Activated CD8-positive, alpha-beta memory T cell treated with anti-CD3 and anti-CD28 coated beads, Interleukin-2, amount 50 U/mL, for 24 hours (primary cell): ENCODE results near the gene MRPL4.

Source experiments
- DNase-seq: peaks from one replicate; pipeline ENCODE4 v3.0.0-alpha.2; 2020; ENCODE audit errors: extremely low read depth

MRPL4 gene

DNA sequence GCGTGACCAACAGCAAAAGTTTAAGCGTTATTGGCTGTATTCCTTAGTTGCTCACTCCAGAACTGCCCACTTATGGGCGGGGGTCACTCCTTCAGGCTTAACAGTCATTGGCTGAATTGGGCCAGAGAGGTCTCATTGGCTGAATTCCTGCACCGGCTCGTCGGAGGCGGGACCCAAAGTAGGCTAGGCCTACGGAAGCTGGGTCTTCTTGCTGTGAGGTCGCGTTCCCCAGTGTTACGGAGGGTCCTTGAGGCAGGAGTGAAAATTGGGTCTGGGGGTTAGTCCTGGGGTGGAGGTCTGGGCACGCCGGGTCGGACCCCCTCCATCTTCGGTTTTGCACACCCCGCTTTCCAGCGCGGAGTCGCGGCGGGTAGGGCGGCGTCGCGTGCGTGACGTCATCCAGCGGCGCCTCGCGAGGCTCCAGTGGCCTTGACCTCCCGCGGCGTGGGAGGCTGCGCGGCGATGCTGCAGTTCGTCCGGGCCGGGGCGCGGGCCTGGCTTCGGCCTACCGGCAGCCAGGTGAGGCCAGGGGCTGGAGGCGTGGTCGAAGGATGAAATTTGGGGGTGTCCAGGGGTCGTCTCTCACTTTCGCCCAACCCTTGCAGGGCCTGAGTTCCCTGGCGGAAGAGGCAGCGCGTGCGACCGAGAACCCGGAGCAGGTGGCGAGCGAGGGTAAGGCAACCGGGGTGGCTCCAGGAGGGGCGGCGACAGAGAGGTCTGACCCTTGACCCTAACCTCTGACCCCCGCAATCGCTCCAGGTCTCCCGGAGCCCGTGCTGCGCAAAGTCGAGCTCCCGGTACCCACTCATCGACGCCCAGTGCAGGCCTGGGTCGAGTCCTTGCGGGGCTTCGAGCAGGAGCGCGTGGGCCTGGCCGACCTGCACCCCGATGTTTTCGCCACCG, at the start of gene MRPL4:
Gene MRPL4, plus strand, starts transcription at position 423 of the 903 bp plus-strand sequence. Its CDS starts 40 bp downstream, at position 463.
- peak; percentile 93 for DNase-seq

DNA sequence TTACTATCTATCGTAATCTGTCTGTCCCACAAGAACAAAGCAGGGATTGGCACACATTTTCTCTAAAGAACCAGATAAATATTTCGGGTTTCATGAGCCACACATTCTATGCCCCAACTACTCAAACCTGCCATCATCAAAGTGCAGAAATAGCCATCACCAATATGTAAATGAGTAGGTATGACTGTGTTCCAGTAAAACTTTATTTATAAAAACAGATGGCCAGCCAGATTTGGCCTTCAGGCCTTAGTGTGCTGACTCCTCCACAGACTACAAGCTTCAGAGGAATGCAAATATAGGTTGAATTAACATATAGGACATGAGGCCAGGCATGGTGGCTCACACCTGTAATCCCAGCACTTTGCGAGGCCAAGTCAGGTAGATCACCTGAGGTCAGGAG, 48.3 kb upstream of the MRPL4 start:
- DNase-seq: no peak

DNA sequence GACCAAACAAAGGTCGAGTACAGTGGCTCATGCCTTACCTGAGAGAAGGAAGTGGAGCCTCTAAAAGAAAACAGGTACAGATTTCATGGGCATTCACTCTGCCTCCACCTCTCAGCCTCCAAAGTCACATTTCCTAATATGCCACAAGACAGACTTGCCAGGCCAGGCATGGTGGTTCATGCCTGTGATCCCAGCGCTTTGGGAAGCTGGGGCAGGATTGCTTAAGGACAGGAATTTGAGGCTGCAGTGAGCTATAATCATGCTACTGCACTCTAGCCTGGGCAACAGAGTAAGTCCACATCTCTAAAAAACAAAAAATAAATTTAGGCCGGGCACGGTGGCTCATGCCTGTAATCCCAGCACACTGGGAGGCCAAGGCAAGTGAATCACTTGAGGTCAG, 46.4 kb upstream of the MRPL4 start:
- DNase-seq: no peak

DNA sequence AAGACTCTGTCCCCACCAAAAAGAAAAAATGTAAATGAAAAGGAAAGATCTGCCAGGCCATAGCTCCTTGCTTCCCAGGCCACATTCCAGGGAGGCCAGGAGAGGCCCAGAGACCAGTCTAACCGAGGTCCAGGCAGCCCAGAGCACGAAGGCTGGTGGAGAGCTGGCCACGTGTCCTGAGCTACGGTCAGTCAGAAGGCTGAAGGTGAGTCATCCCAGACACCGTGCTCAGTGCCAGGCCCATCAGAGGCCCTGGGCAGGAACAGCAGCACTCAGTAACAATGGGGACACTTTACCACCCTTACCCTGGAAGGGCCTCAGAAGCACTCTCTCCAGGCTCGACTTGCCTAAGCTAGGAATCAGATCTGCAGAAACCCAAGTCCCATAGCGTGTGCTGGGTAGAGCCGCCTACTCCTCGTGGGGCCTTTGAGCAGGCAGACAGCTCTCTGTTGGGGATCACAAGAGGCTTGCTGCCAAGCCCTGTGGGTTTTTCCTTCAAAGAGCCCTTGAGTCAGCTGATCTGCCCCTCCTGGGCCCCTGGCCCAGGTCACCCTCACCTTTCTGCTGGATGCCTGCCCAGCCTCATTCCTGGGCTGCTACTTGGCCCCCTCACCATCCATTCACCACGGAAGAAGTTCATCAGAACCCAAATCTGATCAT, 45.7 kb upstream of the MRPL4 start:
- no peak for DNase-seq

DNA sequence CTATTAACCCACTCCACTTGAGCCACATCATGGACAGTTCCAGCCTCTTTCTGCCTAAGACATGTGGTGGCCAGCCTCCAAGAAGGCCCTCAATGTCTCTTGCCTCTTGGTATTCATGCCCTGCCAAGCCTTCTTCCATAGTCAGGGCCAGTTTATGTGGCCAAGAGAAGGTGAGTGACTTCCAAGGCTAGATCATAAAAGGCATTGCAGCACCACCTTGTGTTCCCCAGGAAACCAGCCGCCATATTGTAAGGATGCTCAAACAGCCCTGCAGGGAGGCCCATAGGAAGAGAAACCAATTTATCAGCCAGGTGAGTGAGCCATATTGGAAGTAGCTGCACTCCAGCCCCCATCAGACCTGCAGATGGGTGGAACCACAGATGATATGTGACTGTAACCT, 45.0 kb upstream of the MRPL4 start:
- DNase-seq: no peak

DNA sequence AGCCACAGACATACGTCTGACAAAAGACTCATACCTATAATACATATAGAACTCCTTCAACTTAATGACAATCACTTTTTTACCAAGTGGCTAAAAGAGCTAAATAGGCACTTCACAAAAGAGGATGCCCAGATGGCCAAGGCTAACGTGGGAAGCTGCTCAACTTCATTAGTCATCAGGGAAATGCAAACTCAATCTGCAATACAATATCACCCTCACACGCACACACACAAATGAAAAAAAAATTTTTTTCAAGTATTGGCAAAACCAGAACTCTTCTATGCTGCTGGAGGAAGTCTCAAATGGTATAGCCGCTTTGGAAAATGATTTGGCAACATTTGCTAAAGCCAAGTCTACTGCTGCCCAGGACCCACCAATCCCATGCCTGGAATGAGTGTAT, 42.7 kb upstream of the MRPL4 start:
- no peak for DNase-seq

DNA sequence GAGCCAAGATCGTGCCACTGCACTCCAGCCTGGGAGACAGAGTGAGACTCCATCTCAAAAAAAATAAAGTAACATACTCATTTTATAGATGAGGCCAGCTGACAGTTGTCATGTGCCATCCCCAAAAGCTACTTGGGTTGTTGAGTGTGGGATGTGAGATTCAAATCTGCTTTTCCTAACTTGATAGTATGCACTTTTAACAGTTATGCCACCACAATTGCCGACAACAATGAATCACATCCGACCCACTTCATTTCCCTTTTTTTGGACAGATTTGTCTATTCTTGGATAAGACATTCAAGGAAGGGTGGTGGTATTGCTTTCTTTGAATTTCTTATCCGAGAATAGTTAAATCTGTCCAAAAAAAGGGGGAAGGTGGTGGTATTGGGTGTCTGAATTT, 41.0 kb upstream of the MRPL4 start:
- DNase-seq: no peak

DNA sequence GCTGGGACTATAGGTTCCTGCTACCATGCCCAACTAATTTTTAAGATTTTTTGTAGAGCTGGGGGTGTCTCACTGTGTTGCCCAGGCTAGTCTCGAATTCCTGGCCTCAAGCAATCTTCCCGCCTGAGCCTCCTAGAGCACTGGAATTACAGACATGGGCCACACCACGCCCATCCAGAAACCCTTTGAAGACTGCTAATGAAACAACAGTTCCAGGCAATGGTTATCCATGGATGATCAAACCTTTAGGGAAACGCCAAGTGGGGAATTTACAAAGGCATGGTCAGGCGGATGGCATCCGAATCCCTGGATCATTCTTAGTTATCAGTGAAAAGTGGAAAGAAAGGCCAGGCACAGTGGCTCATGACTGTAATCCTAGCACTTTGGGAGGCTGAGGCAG, 40.3 kb upstream of the MRPL4 start:
- DNase-seq: no peak

DNA sequence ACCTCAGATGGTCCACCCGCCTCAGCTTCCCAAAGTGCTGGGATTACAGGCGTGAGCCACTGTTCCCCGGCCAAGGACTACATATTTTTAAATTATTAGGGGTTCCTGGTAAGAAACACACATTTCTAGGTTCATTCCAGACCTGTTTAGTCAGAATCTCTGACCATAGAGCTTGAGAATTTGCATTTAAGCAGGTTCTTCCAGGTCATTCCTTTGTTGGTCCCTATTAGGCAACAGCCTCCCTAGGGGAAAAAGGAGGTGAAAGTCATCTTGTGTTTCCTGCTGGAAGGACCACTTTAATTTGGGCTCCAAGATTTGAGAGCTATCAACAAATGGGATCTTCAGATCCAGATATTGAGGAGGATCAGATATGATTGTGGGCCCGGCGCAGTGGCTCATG, 37.2 kb upstream of the MRPL4 start:
- DNase-seq: no peak

DNA sequence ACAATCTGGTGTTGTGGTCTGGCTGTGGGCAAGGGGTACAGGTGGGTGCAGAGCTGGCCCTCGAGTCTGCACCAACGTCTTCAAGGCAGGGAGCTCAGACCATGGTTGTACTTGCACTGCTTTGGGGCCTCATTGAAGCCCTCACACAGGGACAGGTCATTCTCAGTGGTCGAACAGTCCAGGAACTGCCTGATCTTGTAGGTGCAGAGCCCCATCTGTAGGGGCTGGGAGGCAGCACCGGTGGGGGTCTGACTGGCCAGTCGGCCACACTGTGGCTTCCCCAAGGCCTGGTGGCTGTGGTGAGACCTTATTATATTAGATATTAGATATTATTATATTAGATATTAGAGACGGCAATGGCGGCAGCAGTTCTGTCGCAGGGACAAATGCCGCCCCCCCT, 34.9 kb upstream of the MRPL4 start:
- DNase-seq: no peak

DNA sequence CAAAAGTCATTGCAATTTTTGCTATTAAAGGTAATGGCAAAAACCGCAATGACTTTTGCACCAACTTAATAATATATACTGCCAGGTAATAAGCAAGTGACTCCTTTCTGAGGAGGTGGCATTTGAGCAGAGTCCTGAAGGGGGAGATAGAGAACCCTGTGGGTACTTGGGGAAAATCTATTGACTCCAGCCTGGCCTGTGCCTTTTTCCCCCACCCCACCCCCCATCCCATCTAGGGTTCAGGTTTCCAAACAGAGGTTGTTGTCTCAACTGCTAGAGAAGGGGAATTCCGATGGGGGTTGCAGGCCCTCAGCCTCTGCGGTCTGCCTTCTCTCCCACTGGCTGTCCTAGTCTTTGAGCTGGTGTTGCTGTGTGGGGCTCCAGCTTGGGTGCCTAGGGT, 32.3 kb upstream of the MRPL4 start:
- DNase-seq: no peak

DNA sequence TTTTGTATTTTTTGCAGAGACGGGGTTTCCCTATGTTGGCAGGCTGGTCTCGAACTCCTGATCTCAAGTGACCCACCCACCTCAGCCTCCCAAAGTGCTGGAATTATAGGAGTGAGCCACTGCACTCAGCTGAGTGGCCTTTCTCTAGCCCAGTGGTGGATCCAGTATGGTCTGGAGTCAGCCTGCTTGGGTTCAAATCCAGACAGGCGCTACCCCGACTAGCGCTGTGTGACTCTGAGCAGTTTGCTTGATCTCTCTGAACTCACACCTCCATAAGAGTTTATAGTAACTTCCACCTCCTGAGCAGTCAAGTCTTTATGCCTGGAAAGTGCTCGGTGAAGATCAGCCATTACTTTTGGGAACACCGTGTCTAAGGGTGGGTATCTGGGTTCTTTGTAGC, 31.3 kb upstream of the MRPL4 start:
- DNase-seq: no peak

DNA sequence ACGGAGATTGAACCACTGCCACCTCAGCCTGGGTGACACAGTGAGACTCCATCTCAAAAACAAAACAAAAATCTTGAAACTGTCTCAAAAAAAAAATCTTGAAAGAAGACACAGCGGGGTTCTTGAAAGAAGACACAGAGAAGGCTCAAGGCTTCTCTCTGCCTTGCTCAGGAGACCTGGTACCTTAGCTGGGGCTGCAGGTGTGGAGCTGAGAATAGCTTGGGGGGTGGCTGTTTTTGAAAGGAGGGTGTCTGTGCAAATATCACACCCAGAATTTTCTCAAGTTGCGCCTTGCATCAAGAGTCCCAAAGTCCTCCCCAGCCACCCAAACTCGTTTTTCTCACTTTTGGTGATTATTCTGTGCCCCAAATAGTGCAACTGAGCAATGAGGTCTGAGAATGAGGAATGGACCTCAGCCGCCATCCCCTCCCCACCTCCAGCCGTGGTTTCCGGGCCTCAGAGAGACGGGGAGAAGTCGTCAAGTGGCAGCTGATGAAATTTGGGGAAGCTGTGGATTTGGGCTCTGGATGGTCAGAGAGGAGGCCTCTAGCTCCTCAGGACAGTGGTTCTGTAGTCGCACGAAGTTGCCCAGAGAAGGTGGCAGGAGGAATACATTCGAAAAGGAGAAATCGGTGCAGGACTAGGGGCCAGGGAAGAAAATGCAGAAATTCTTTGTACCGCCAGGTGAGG, 29.7 kb upstream of the MRPL4 start:
- no peak for DNase-seq

DNA sequence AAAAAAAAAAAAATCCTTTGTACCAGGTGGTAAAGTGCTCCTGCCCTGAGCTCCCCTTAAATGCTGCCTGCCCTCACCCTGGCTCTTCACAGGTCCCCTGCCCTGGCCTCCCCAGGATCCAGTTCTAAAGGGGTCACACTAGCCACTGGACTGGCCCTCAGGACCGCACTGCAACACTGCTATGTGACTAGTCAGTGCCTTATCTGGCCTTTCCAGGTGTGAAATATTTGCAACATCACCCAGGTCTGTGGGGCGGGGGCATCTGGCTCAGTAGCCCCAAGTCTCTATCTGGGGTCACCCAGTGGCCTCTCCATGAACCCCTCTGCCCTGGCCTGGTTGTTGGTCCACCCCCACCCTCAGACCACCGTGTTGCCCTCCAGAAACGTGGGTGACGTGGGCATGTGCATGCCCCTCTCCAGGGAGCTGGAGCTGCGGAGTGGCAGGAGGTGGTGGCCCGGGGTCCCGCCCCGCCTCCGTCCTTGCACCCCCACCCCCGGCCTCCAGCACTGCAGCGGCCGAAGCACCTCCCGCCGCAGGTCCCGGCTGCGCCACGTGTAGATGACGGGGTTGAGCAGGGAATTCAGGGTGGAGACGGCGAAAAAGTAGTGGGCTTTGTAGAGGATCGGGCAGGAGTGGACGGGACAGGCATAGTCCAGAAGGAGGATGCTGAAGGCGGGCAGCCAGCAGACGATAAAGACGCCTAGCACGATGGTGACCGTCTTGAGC, 28.4 kb upstream of the MRPL4 start:
- no peak for DNase-seq

DNA sequence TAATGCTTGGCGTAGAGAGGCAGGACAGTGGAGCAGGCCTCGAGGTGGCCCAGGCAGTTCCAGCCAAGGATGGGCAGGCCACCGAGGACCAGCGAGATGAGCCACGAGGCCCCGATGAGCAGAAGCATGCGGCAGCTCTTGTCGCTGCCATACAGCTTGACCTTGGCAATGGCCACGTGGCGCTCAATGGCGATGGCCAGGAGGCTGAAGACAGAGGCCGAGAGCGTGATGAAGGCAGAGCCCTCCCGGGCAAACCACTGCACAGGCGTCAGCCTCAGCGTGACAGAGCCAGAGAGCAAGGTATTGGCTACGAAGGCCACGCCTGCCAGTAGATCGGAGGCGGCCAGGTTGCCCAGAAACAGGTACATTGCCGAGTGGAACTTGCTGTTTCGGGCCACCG, 27.7 kb upstream of the MRPL4 start:
- DNase-seq: no peak

DNA sequence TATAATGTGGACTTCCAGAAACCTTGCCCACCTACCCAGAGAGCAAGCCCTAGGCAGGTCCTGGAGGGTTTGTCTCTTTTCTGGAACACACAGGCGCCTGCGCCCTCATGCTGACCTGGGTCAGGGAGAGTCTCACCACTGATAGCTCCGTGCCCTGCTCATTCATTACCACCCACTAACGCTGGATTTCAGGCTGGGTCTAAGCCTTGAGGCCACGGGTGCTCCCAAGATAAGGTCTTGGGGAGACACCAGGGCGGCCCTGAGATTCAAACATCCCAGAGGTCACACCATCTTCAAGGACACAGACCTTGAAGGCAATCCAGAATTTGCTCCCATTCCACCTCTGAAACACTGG, 26.0 kb upstream of the MRPL4 start:
- no peak for DNase-seq

DNA sequence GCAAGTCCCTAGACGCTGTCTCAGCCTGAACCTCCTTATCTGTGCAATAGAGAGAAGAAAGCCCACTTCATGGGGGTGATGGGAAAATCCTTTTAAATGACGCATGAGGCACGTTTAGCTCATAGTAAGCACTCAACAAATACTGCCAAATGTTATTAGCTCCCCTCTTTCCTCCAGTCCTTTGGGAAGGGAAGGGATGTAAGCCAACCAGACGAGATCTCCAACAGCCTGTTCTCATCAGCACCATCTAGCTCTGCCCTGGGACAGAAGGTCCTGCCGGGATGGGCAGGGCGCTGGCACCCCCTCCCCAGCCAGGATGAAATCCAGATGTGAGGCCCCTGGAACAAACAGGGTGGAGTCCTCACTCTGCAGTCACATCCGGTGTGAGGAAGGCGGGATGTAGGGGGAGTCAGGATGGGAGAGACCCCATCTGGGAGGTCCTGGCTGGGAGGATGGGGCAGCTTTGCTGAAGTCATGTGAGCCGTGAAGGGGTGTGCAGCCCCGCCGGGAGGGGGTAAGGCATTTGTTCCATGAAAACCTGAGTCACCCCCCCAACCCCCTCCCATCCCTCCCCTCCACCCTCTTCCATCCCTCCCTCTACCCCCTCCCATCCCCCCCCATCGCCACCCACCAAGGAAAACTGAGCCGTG, 25.5 kb upstream of the MRPL4 start:
- no peak for DNase-seq

DNA sequence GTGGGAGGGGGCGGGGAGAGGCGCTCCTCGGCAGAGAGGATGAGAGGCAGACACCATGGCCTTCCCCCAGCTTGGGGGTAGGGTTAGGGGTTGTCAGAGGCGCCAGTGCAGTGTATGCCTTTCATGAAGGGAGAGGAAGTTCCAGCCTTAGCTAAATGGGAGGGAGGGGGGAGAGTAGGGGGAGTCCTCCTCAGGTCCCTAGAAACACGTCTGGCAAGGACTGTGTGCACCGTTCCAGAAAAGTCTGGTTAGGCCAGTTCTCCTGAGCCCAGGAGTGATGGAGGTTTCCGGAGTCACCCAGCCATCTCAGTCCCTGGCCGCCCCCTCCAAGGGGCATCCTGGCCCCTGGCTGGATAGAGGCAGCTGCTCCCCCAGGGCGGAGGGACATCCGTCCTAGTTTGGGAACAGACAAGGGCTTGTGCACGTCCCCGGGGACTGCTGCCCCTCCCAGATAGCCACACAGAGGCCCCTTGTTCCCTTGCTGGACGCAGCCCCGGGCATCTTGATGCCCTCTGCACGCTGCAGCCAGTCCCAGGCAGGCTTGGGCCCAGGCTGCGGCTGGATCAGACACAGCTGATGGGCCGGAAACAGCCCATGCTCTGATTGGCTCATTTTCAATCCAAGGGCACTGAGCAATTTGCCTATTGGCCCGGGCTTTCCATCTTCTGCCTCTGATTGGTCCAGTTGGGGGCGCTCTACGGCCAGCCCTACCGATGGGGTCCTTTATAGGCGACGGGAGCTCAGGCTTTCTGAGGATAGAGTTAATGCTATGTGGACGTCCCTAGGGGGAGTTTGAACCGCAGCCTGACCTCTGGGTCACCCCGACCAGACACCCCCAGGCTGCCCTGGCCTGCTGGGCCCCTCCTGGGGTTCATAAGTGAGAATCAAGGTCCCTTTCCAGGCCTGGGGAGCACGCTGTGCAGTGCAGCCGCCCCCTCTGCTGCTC, 24.7 kb upstream of the MRPL4 start:
- DNase-seq: no peak

DNA sequence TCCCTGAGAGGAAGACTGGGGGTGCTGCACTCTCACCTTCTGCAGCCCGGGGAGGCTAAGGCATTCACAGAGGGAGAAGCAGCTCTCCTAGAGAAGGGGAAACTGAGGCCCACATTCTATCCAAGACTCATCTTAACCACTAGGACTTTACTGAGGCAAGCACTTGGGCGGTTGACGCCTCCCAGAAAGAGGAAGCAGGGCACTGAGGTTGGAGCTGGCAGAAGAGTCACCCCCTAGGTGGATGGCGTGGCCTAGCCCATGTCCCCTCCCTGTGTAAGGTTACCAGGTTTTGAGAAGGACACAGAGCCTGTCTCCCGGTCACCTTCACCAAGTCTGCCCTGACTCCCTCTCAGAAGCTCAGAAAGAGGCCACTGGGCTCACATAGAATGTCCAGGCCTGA, 23.6 kb upstream of the MRPL4 start:
- no peak for DNase-seq

DNA sequence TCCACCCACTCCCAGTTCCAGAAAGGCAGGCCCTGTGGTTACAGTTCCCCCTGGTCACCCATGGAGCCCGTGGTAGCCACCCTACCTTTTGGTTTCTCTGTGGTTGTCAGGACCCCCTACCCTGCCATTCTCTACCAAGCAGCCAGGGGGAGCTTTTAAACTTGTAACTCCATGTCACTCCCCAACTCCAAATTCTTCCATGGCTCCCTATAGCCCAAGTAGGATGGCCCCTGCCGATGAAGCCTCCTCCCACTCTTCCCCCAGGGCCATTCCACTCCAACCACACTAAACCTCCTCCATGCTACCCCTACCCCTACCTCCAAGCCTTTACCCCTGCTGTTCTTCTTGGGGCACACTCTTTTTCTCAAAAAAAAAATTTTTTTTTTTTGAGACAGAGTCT, 23.1 kb upstream of the MRPL4 start:
- DNase-seq: no peak
